ENCODE data around the gene DBP. TPM values are rescaled to one million over a fixed set of nuclear protein-coding genes. Genes with fewer than 3 reads are reported as not detected.

The DBP gene
- total RNA-seq, 1 donor from 2014 or later = 8.7 TPM

- H3K4me3 Mint-ChIP-seq = peak overlapping the region; percentile 59
- peaks cover 42% of the 10 kb centered on the region for H3K4me1 Mint-ChIP-seq
- intact Hi-C loops (cut with micrococcal nuclease) = no loop called here
- ChIA-PET CTCF (no interaction called here), POLR2A (interaction anchor here (0.6 to 3.3 kb wide), 3 partner anchors 8 to 40 kb away, joined by 3 to 22 read pairs (median 4); partner anchors contain the start of gene DBP)
- no peaks in the 10 kb centered on the region for H3K27me3 Mint-ChIP-seq
- ATAC-seq (ENCODE audit: low read depth) (no peak), DNase-seq (no peak)
- no peak for TF ChIP-seq CTCF (IDR thresholded peaks at IDR 0.05)
- peaks cover 50% of the 10 kb centered on the region for H3K36me3 Mint-ChIP-seq (ENCODE audit: low read depth)
- peak overlapping the region; percentile 24 for H3K27ac Mint-ChIP-seq
- no peaks in the 10 kb centered on the region for H3K9me3 Mint-ChIP-seq
Measured at GRCh38 chr19:48616041-48616436, 21.1 kb downstream of the DBP start.

- Mint-ChIP-seq H3K27ac (no peak overlapping the region), H3K36me3 (ENCODE audit: low read depth) (peaks cover 50% of the 10 kb centered on the region), H3K9me3 (no peaks in the 10 kb centered on the region), H3K27me3 (no peaks in the 10 kb centered on the region), H3K4me3 (peak overlapping the region; percentile 35), H3K4me1 (peaks cover 42% of the 10 kb centered on the region)
- ATAC-seq (ENCODE audit: low read depth) (no peak), DNase-seq (no peak)
- intact Hi-C loops (cut with micrococcal nuclease) = no loop called here
- ChIA-PET POLR2A (interaction anchor here (0.6 to 3.3 kb wide), 3 partner anchors 9 to 39 kb away, joined by 3 to 22 read pairs (median 4); partner anchors contain the start of gene DBP), CTCF (no interaction called here)
- TF ChIP-seq CTCF (IDR thresholded peaks at IDR 0.05) = no peak
Measured at GRCh38 chr19:48615231-48616040, 21.7 kb downstream of the DBP start.

- CTCF ChIA-PET = no interaction called here
- no peaks in the 10 kb centered on the region for H3K9me3 Mint-ChIP-seq
- POLR2A ChIA-PET = interaction anchor here (0.6 to 1.6 kb wide), 3 partner anchors 9 to 126 kb away, joined by 3 to 6 read pairs (median 6); no protein-coding TSS in a partner anchor
- H3K4me3 Mint-ChIP-seq = peak within 1 kb of the TSS; percentile 35
- no peaks in the 10 kb centered on the region for H3K27me3 Mint-ChIP-seq
- DNase-seq (no peak), ATAC-seq (ENCODE audit: low read depth) (no peak)
- intact Hi-C loops (cut with micrococcal nuclease) = no loop called here
- H3K27ac Mint-ChIP-seq = no peak within 1 kb of the TSS
- H3K4me1 Mint-ChIP-seq = peaks cover 34% of the 10 kb centered on the region
- TF ChIP-seq CTCF (IDR thresholded peaks at IDR 0.05) = no peak
- H3K36me3 Mint-ChIP-seq (ENCODE audit: low read depth) = peaks cover 47% of the 10 kb centered on the region
Measured at GRCh38 chr19:48614436-48615230, 22.5 kb downstream of the DBP start, which contains the start of gene FAM83E. Gene FAM83E, minus strand, starts transcription at chr19:48615076. Its CDS starts 1,704 bp downstream, at chr19:48613372.

GRCh38 chr19:48613852-48614435 lies 23.2 kb downstream of the DBP start:
- Mint-ChIP-seq H3K4me3 (no peak overlapping the region), H3K9me3 (no peaks in the 10 kb centered on the region), H3K27me3 (no peaks in the 10 kb centered on the region), H3K36me3 (ENCODE audit: low read depth) (peaks cover 43% of the 10 kb centered on the region), H3K27ac (no peak overlapping the region), H3K4me1 (peaks cover 32% of the 10 kb centered on the region)
- intact Hi-C loops (cut with micrococcal nuclease) = no loop called here
- no peak for DNase-seq
- TF ChIP-seq CTCF (IDR thresholded peaks at IDR 0.05) = no peak
- no peak for ATAC-seq (ENCODE audit: low read depth)
- ChIA-PET CTCF (interaction anchor here (1.0 kb wide), 1 partner anchor 32 kb away, joined by 3 read pairs; the partner anchor contains the start of gene CA11), POLR2A (interaction anchor here (0.6 to 1.6 kb wide), 3 partner anchors 10 to 125 kb away, joined by 3 to 6 read pairs (median 6); no protein-coding TSS in a partner anchor)
